DOHH2 (cell line): ENCODE results near the gene CD160.

Experiments used
- CTCF ChIP-seq: fragments of 200-600 bp; sonication (generic); IDR thresholded peaks from one replicate; pipeline ENCODE4 v1.5.1; 2014; ENCODE audit warnings: antibody characterized with exemption, mild to moderate bottlenecking, low read depth, low read length; ENCODE audit not compliant: poor library complexity, severe bottlenecking
- EZH2phosphoT487 ChIP-seq: fragments of 200-600 bp; sonication (generic); IDR thresholded peaks from 2 replicates; pipeline ENCODE4 v1.6.1; 2017; ENCODE audit warnings: borderline replicate concordance, mild to moderate bottlenecking, antibody characterized with exemption, low read length, moderate library complexity, mixed read lengths

- TF ChIP-seq CTCF (no peak), EZH2phosphoT487 (no peak)
Measured at GRCh38 chr1:145688328-145688727, 31.0 kb upstream of the CD160 start.
